PC-3 (cell line): ENCODE measurements around the gene DCAF4. TPM values are rescaled to one million over a fixed set of nuclear protein-coding genes. Genes with fewer than 3 reads are reported as not detected.

Experiments
- ATAC-seq: fragments of 200-7000 bp; cut with Tn5 transposase; 2 replicates; pipeline ENCODE4 v1.9.1; 2020; ENCODE audit warnings: mild to moderate bottlenecking, moderate library complexity
- BruUV-seq: library from RNA; stranded (reverse); fragments of 400-500 nt; replicated peaks from 2 replicates; lab custom pipeline; 2021; lab: Mats Ljungman, UMichigan
- CTCF ChIA-PET: fragments of 300-600 bp; sonication (Branson Sonifier 250); formaldehyde crosslinking; loops from one replicate; lab custom pipeline; 2022; ENCODE audit warnings: antibody characterized with exemption; lab: Charles Lee
- POLR2A ChIA-PET: fragments of 300-600 bp; sonication (Branson Sonifier 250); formaldehyde crosslinking; loops from one replicate; lab custom pipeline; 2022; ENCODE audit warnings: antibody characterized with exemption; ENCODE audit not compliant: unreplicated experiment; lab: Charles Lee
- DNase-seq: peaks from one replicate; pipeline ENCODE4 v3.0.0-alpha.2; 2015
- H2AFZ ChIP-seq: fragments of 300-600 bp; sonication (generic); 2 replicates; pipeline ENCODE4 v1.6.0; 2016; ENCODE audit warnings: antibody characterized with exemption, low read length
- H3F3A ChIP-seq: fragments of 300-600 bp; sonication (generic); one replicate; pipeline ENCODE4 v1.6.0; 2017; ENCODE audit warnings: antibody characterized with exemption, low read length, control low read depth, mild to moderate bottlenecking; ENCODE audit not compliant: unreplicated experiment
- H3K27ac ChIP-seq: fragments of 300-600 bp; sonication (generic); 2 replicates; pipeline ENCODE4 v1.5.1; 2016; ENCODE audit warnings: mild to moderate bottlenecking, low read length
- H3K27me3 ChIP-seq: fragments of 300-600 bp; sonication (generic); 2 replicates; pipeline ENCODE4 v1.6.1; 2016; ENCODE audit warnings: low read length, mixed read lengths
- H3K36me3 ChIP-seq: fragments of 300-600 bp; sonication (generic); 2 replicates; pipeline ENCODE4 v1.6.1; 2016; ENCODE audit warnings: low read depth, mixed run types, low read length, mixed read lengths
- H3K4me1 ChIP-seq: fragments of 300-600 bp; sonication (generic); 2 replicates; pipeline ENCODE4 v1.5.1; 2016; ENCODE audit warnings: low read length; ENCODE audit not compliant: insufficient read depth
- H3K4me2 ChIP-seq: fragments of 300-600 bp; sonication (generic); 2 replicates; pipeline ENCODE4 v1.6.0; 2016; ENCODE audit warnings: low read length
- H3K4me3 ChIP-seq: fragments of 300-600 bp; sonication (generic); 2 replicates; pipeline ENCODE4 v1.5.1; 2016; ENCODE audit warnings: mild to moderate bottlenecking, low read length, mixed read lengths
- H3K79me2 ChIP-seq: fragments of 300-600 bp; sonication (generic); 2 replicates; pipeline ENCODE4 v1.6.1; 2017; ENCODE audit warnings: low read length, mixed read lengths
- H3K9ac ChIP-seq: fragments of 300-600 bp; sonication (generic); 2 replicates; pipeline ENCODE4 v1.6.0; 2016; ENCODE audit warnings: mild to moderate bottlenecking, low read length
- H3K9me2 ChIP-seq: fragments of 300-600 bp; sonication (generic); replicated peaks from 2 replicates; pipeline ENCODE4 v1.6.1; 2016; ENCODE audit warnings: mixed run types, low read length, mixed read lengths
- H3K9me3 ChIP-seq: fragments of 300-600 bp; sonication (generic); 2 replicates; pipeline ENCODE4 v1.6.1; 2016; ENCODE audit warnings: low read length, mixed read lengths
- H4K20me1 ChIP-seq: fragments of 300-600 bp; sonication (generic); 2 replicates; pipeline ENCODE4 v1.6.1; 2016; ENCODE audit warnings: low read length, mixed read lengths
- EZH2 ChIP-seq: fragments of 300-600 bp; sonication (generic); IDR thresholded peaks from one replicate; pipeline ENCODE4 v1.6.1; 2017; ENCODE audit warnings: antibody characterized with exemption, mild to moderate bottlenecking, low read length; ENCODE audit not compliant: unreplicated experiment
- EZH2phosphoT487 ChIP-seq: fragments of 300-600 bp; sonication (generic); IDR thresholded peaks from 2 replicates; pipeline ENCODE4 v1.6.1; 2018; ENCODE audit warnings: mild to moderate bottlenecking, antibody characterized with exemption, low read length, borderline replicate concordance
- intact Hi-C: fragments of 100-400 bp; cut with micrococcal nuclease; formaldehyde crosslinking; loops from 2 replicates; pipeline ENCODE4 v1.9.0; 2023
- total RNA-seq: library from RNA; depleted of rRNA; stranded (reverse); fragments of >200 nt; gene quantifications from 2 replicates; pipeline ENCODE4 v1.2.3, GENCODE V29; 2014
- TF ChIP-seq, protein P1 (sequence below): fragments of 300-600 bp; sonication (generic); conservative IDR thresholded peaks from 2 replicates; pipeline ENCODE4 v1.5.1; 2017; ENCODE audit warnings: antibody characterized with exemption, low read depth, mild to moderate bottlenecking, low read length

DCAF4 gene
- total RNA-seq, 1 experiment from 2014 or later = 55.8 TPM

DNA sequence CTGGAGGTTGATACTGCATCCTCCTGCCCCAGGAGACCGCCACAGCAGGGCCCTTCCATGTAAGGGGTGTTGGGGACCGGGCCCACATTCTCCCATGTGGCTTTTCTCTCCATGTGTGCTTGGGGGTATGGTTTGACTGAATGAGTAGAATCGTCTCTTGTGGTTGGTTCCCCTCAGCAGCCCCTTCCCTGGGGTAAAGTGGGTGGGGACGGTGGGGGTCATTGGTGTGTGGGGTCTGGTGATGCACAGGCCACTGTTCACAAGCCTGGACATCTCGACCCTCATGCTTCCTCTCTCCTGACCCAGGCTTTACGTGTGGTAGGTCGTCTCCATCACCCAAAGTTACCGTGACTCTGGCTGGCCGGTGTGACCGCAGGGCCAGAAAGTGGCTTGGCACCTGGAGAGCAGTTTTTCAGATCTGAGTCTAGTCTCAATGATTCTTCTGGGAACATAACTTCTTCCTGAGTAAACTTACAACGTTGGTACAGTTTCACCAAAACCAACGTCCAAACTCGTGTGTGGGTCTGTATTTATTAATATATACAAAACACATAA, 17.7 kb downstream of the DCAF4 start:
- no peak overlapping the region for H3K4me2 ChIP-seq
- intact Hi-C loops = no loop called here
- no peaks in the 10 kb centered on the region for H3K27me3 ChIP-seq
- no peaks in the 10 kb centered on the region for H4K20me1 ChIP-seq
- no peak for DNase-seq
- peaks cover 41% of the 10 kb centered on the region; the same call in 1 of the 2 replicates for H3K36me3 ChIP-seq
- no peak overlapping the region for H3K4me3 ChIP-seq
- no peaks in the 10 kb centered on the region for H3K79me2 ChIP-seq
- H3K9ac ChIP-seq = no peak overlapping the region
- POLR2A ChIA-PET = no interaction called here
- no peaks in the 10 kb centered on the region for H3F3A ChIP-seq
- peaks cover 17% of the 10 kb centered on the region for H3K4me1 ChIP-seq
- CTCF ChIA-PET = interaction anchor here (0.7 kb wide), 2 partner anchors 17 to 427 kb away, joined by 3 to 4 read pairs; no protein-coding TSS in a partner anchor
- ATAC-seq = no peak
- no peaks in the 10 kb centered on the region for H3K9me3 ChIP-seq
- no peak overlapping the region for H2AFZ ChIP-seq
- no peak overlapping the region for H3K27ac ChIP-seq
- no peaks in the 10 kb centered on the region for H3K9me2 ChIP-seq
- BruUV-seq = no TSS peak
- TF ChIP-seq, protein P1, sequence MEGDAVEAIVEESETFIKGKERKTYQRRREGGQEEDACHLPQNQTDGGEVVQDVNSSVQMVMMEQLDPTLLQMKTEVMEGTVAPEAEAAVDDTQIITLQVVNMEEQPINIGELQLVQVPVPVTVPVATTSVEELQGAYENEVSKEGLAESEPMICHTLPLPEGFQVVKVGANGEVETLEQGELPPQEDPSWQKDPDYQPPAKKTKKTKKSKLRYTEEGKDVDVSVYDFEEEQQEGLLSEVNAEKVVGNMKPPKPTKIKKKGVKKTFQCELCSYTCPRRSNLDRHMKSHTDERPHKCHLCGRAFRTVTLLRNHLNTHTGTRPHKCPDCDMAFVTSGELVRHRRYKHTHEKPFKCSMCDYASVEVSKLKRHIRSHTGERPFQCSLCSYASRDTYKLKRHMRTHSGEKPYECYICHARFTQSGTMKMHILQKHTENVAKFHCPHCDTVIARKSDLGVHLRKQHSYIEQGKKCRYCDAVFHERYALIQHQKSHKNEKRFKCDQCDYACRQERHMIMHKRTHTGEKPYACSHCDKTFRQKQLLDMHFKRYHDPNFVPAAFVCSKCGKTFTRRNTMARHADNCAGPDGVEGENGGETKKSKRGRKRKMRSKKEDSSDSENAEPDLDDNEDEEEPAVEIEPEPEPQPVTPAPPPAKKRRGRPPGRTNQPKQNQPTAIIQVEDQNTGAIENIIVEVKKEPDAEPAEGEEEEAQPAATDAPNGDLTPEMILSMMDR = no peak
- no peak for TF ChIP-seq EZH2phosphoT487
- TF ChIP-seq EZH2 = no peak

DNA sequence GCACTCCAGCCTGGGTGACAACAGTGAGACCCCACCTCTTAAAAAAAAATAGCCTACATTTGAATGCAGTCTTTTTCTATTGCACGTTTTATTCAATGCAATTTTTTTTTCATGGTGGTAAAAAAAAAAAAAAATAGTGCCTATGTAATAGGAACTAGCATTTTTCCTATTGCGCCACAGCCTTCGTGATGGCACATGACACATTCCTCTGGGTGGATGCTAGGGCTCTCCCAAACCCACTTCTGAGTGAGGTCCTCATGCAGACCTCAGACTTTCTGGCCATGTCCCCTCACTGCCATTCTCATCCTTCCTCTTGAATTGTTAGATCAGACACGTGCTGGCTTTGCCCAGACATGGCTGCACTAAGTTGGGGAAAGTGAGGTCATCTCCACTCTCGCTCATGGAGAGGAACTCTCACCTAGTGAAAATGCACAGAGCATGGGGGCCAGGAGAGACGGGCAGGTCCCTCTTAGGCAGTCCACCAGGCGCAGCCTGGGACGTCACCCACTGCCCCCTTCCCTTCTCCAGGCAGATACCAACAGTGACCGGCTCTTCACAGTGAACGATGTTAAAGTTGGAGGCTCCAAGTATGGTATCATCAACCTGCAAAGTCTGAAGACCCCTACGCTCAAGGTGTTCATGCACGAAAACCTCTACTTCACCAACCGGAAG, 19.2 kb downstream of the DCAF4 start:
- no peaks in the 10 kb centered on the region for H3F3A ChIP-seq
- no peaks in the 10 kb centered on the region for H3K9me2 ChIP-seq
- no peak overlapping the region for H3K27ac ChIP-seq
- no peak overlapping the region for H3K4me3 ChIP-seq
- peaks cover 28% of the 10 kb centered on the region; the same call in 1 of the 2 replicates for H3K36me3 ChIP-seq
- DNase-seq (no peak), ATAC-seq (no peak)
- no peaks in the 10 kb centered on the region for H3K79me2 ChIP-seq
- TF ChIP-seq, protein P1 = no peak
- TF ChIP-seq EZH2phosphoT487 = no peak
- peaks cover 17% of the 10 kb centered on the region for H3K4me1 ChIP-seq
- no peak overlapping the region for H3K4me2 ChIP-seq
- H4K20me1 ChIP-seq = no peaks in the 10 kb centered on the region
- H3K27me3 ChIP-seq = no peaks in the 10 kb centered on the region
- CTCF ChIA-PET = no interaction called here
- H2AFZ ChIP-seq = no peak overlapping the region
- no TSS peak for BruUV-seq
- H3K9me3 ChIP-seq = no peaks in the 10 kb centered on the region
- intact Hi-C loops = loop anchor here (1.0 kb wide), 1 partner anchor 51 kb away; the partner anchor contains the start of gene DPF3
- POLR2A ChIA-PET = no interaction called here
- no peak overlapping the region for H3K9ac ChIP-seq

DNA sequence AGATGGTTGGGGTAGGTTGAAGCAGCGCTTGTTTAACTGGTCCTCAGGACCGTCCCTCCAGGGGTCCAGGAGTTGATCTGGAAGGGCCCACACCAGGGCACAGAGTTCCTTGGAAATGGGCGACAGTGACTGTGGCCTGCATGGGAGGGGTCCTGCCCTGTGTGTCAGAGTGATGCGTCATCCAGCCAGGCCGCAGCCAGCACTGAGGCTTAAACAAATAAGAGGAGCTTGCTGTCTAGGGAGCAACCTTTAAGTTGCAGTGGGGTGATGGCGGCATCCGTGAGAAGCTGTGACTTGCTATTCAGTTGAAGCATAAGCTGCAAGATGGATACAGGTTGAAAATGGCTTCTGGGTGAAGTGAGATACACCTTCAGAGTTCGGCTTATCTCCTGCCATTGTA, 20.2 kb downstream of the DCAF4 start:
- Histone ChIP-seq H3K4me3 (no peak overlapping the region), H3K9ac (peak overlapping the region; percentile 9; the same call in 1 of the 2 replicates), H2AFZ (0 out of 2 replicates have a peak overlapping the region, but pooled peaks have one; percentile 14), H3K4me2 (peak overlapping the region; percentile 55), H4K20me1 (no peaks in the 10 kb centered on the region), H3K9me3 (no peaks in the 10 kb centered on the region), H3K79me2 (no peaks in the 10 kb centered on the region), H3K4me1 (peaks cover 17% of the 10 kb centered on the region), H3K27me3 (no peaks in the 10 kb centered on the region), H3K27ac (peak overlapping the region; percentile 49), H3K9me2 (no peaks in the 10 kb centered on the region), H3K36me3 (peaks cover 23% of the 10 kb centered on the region; the same call in 1 of the 2 replicates), H3F3A (no peaks in the 10 kb centered on the region)
- peak; percentile 97 for ATAC-seq
- no TSS peak for BruUV-seq
- DNase-seq = peak; percentile 82
- ChIA-PET CTCF (interaction anchor here (0.6 to 1.1 kb wide), 5 partner anchors 16 to 433 kb away, joined by 3 to 12 read pairs (median 3); no protein-coding TSS in a partner anchor), POLR2A (interaction anchor here (0.6 to 1.0 kb wide), 2 partner anchors 25 to 80 kb away, joined by 3 read pairs; partner anchors contain the start of gene ZFYVE1)
- intact Hi-C loops = loop anchor here (1.0 kb wide), 1 partner anchor 52 kb away; the partner anchor contains the start of gene DPF3
- no peak for TF ChIP-seq EZH2phosphoT487
- no peak for TF ChIP-seq EZH2
- TF ChIP-seq, protein P1 = no peak
